Dendritic cell treated with granulocyte-macrophage colony-stimulating factor and Interleukin-4, amounts not matched to agents 40 ng/mL and 50 ng/mL, for 4 days (primary cell): ENCODE measurements around the gene PPP3CA.

Experiments
- H3K27ac Mint-ChIP-seq: one replicate; pipeline ENCODE4 v1.8.0; 2022; ENCODE audit warnings: mild to moderate bottlenecking, mixed read lengths
- H3K27me3 Mint-ChIP-seq: one replicate; pipeline ENCODE4 v1.8.0; 2022; ENCODE audit warnings: mild to moderate bottlenecking, mixed read lengths
- H3K36me3 Mint-ChIP-seq: one replicate; pipeline ENCODE4 v1.8.0; 2022; ENCODE audit warnings: low read depth, mixed read lengths
- H3K4me1 Mint-ChIP-seq: one replicate; pipeline ENCODE4 v1.8.0; 2022; ENCODE audit warnings: low read depth, mixed read lengths
- H3K4me3 Mint-ChIP-seq: one replicate; pipeline ENCODE4 v1.8.0; 2022; ENCODE audit warnings: mild to moderate bottlenecking, moderate library complexity, mixed read lengths
- H3K9me3 Mint-ChIP-seq: one replicate; pipeline ENCODE4 v1.8.0; 2022; ENCODE audit warnings: mixed read lengths
- intact Hi-C: fragments of 100-400 bp; cut with micrococcal nuclease; formaldehyde crosslinking; loops from one replicate; pipeline ENCODE4 v1.15.0; 2022

The PPP3CA gene

GRCh38 chr4:101065935-101066485 lies 281.3 kb downstream of the PPP3CA start:
- Mint-ChIP-seq H3K9me3 (no peaks in the 10 kb centered on the region), H3K4me3 (no peak overlapping the region), H3K27me3 (no peaks in the 10 kb centered on the region), H3K36me3 (peaks cover 9% of the 10 kb centered on the region), H3K4me1 (peaks cover 5% of the 10 kb centered on the region), H3K27ac (no peak overlapping the region)
- intact Hi-C loops = no loop called here

DNA sequence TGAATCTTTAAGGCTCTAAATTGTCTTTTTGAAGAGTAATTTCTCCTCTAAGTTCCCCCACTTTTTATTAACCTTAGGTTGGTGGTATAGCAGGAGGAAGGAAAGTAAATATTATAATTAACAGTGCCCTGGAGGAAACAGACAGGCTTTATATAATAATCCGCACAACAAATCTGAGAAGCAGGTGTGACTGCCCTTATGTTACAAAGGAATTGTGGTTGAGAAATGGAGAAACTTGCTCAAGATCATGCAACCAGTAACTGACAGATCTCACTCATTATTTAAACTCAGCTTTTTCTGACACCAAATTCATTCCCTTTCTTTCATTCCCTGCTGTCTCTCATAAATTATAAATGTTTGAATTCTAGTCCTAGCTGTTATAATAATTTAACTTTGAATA lies 282.0 kb downstream of the PPP3CA start:
- Mint-ChIP-seq H3K27ac (no peak overlapping the region), H3K4me1 (peaks cover 5% of the 10 kb centered on the region), H3K27me3 (no peaks in the 10 kb centered on the region), H3K9me3 (no peaks in the 10 kb centered on the region), H3K4me3 (no peak overlapping the region), H3K36me3 (peaks cover 12% of the 10 kb centered on the region)
- intact Hi-C loops = no loop called here

GRCh38 chr4:101064541-101065180 lies 282.7 kb downstream of the PPP3CA start:
- Mint-ChIP-seq H3K27me3 (no peaks in the 10 kb centered on the region), H3K4me1 (no peaks in the 10 kb centered on the region), H3K9me3 (no peaks in the 10 kb centered on the region), H3K27ac (no peak overlapping the region), H3K36me3 (peaks cover 18% of the 10 kb centered on the region), H3K4me3 (no peak overlapping the region)
- intact Hi-C loops = no loop called here

DNA sequence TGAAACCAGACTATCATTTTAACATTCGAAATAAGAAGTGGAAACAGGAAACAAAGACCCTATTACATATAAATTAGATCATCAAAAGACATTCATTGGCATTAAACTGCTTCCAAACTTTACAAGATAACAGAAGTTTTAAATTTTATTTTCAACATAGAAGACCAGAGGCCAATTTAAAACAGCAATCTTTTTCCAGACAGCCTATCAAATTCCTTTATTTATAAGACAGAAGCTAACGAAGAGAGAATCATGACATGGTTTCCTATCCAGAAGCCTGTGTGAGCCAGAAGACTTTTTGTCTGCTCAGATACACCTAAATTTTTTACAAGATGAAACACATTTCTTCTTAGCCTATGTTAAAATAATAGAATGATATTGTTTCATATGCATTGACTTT lies 291.9 kb downstream of the PPP3CA start:
- Mint-ChIP-seq H3K36me3 (peaks cover 26% of the 10 kb centered on the region), H3K4me3 (no peak overlapping the region), H3K9me3 (no peaks in the 10 kb centered on the region), H3K4me1 (no peaks in the 10 kb centered on the region), H3K27ac (no peak overlapping the region), H3K27me3 (no peaks in the 10 kb centered on the region)
- intact Hi-C loops = no loop called here

DNA sequence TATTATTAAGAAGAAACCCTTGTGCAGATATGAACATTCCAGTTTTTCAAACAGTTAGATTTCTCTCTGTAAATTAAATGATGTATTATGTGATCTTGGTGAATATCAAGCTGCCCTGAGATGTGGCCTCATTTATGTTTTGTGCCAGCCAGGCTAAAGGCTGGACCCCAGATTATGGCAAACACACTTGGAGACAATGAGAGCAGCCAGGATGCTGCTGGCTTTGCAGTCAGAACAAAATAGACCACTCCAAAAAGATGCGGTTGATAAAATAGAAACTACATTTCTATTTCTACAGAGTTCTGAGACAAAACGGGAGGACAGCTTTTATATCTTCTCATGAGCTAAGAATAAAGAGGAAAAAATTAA lies 296.5 kb downstream of the PPP3CA start:
- intact Hi-C loops = no loop called here
- peaks cover 6% of the 10 kb centered on the region for H3K36me3 Mint-ChIP-seq
- H3K4me3 Mint-ChIP-seq = no peak overlapping the region
- H3K9me3 Mint-ChIP-seq = no peaks in the 10 kb centered on the region
- H3K27ac Mint-ChIP-seq = no peak overlapping the region
- H3K4me1 Mint-ChIP-seq = no peaks in the 10 kb centered on the region
- no peaks in the 10 kb centered on the region for H3K27me3 Mint-ChIP-seq

DNA sequence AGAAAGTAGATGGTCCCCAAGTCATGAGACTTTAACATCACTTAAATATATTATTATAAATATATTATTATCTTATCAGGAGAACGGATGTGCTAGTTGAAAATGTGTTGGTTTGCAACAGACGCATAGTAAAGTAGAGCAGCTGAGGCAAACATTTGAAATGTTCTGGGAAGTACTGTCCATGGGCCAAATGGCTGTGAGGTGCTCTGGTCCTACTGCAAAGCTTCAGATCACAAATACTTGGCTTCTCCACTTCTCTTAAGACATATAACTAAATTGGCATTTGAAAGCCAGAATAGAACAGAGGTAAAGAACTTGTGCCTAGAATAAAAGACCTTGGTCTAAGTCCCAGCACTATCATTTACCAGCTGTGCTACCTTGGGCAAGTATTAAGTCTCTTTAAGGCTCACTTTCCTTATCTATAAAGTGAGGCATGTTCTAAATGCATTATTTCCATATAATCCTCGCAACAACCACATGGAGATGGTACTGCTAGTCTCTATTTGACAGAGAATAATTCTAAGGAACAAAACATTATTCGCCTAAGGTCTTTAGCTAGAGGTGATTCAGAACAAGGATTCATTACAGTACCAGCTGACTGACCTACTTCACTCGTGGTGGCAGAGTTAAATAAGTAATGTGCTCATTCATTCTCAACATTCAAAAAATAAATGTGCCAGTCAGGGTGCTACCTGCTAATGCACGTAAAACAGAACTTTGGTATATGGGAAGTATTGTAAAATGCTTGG lies 297.1 kb downstream of the PPP3CA start:
- intact Hi-C loops = no loop called here
- Mint-ChIP-seq H3K27ac (no peak overlapping the region), H3K36me3 (peaks cover 10% of the 10 kb centered on the region), H3K4me1 (no peaks in the 10 kb centered on the region), H3K9me3 (no peaks in the 10 kb centered on the region), H3K27me3 (no peaks in the 10 kb centered on the region), H3K4me3 (no peak overlapping the region)

DNA sequence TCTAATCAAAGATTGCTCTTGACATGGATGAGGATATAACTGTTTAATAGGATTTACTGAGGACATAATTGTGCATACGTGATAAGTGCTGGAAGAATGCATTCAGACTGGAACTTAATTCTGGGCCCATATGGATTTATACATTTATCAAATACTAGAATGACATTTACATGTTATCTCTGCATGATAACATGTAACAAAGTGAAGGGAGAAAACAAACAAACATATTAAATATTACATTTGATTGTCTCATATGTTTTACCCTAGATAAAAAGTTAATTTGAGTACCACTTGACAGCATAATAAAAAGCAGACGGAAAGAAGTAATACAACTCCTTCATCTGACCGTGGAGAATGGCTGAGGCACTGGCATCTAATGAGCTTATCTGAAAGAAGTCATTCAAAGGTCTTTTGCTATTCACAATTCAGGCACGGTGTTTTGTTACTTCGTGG lies 297.8 kb downstream of the PPP3CA start:
- Mint-ChIP-seq H3K36me3 (peaks cover 16% of the 10 kb centered on the region), H3K4me1 (no peaks in the 10 kb centered on the region), H3K27ac (no peak overlapping the region), H3K4me3 (no peak overlapping the region), H3K9me3 (no peaks in the 10 kb centered on the region), H3K27me3 (no peaks in the 10 kb centered on the region)
- intact Hi-C loops = no loop called here

DNA sequence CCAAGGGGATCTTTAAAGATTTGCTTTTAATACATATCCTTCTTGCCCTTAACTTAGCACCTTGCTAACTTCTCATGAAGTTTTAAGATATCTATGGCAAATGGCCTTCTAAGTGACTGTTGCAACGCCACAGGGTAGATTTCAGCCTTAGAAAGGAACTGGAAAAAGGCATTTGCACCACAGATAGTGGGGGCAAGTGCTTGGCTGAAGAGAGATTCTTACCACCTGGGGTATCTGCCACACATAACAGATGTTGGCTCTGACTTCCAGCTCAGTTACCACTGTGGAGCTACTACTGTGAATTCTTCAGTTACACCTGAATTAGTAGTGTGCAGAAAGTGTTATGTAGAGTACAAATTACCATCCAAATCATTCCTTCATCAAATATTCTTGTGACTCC lies 302.6 kb downstream of the PPP3CA start:
- peaks cover 10% of the 10 kb centered on the region for H3K36me3 Mint-ChIP-seq

GRCh38 chr4:101042847-101043246 lies 304.5 kb downstream of the PPP3CA start:
- H3K4me3 Mint-ChIP-seq = no peak overlapping the region
- H3K27ac Mint-ChIP-seq = no peak overlapping the region
- no peaks in the 10 kb centered on the region for H3K4me1 Mint-ChIP-seq
- no peaks in the 10 kb centered on the region for H3K9me3 Mint-ChIP-seq
- peaks cover 24% of the 10 kb centered on the region for H3K36me3 Mint-ChIP-seq
- intact Hi-C loops = no loop called here
- H3K27me3 Mint-ChIP-seq = no peaks in the 10 kb centered on the region

More for the DNA sequence above, 302.6 kb downstream of the PPP3CA start:
- Mint-ChIP-seq H3K9me3 (no peaks in the 10 kb centered on the region), H3K4me3 (no peak overlapping the region), H3K4me1 (no peaks in the 10 kb centered on the region), H3K27ac (no peak overlapping the region), H3K27me3 (no peaks in the 10 kb centered on the region)
- intact Hi-C loops = no loop called here

GRCh38 chr4:101040776-101041175 lies 306.6 kb downstream of the PPP3CA start:
- peaks cover 3% of the 10 kb centered on the region for H3K4me1 Mint-ChIP-seq
- H3K9me3 Mint-ChIP-seq = no peaks in the 10 kb centered on the region
- H3K36me3 Mint-ChIP-seq = peaks cover 41% of the 10 kb centered on the region
- intact Hi-C loops = no loop called here
- H3K27me3 Mint-ChIP-seq = no peaks in the 10 kb centered on the region
- H3K27ac Mint-ChIP-seq = no peak overlapping the region
- H3K4me3 Mint-ChIP-seq = no peak overlapping the region

DNA sequence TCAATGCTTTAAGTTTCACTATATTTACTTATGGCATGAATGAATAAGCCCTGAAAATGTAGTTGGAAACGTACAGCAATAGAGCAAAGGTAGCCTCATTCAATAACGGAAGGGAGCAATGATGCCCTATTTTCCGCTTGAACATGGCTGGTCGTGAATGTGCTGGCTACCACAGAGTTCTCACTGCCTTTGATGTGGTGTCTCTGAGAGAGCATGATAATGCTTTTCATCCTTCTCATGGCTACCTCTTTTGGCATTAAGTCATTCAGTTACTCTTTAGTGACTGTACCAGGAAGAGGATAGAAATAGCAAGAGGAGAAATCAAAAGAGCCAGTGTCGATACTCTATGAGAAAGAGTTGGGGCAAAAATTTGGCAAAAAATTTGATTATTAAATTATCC lies 308.0 kb downstream of the PPP3CA start:
- Mint-ChIP-seq H3K27me3 (no peaks in the 10 kb centered on the region), H3K4me3 (no peak overlapping the region), H3K9me3 (no peaks in the 10 kb centered on the region), H3K36me3 (peaks cover 32% of the 10 kb centered on the region), H3K27ac (no peak overlapping the region), H3K4me1 (peaks cover 7% of the 10 kb centered on the region)
- intact Hi-C loops = no loop called here

DNA sequence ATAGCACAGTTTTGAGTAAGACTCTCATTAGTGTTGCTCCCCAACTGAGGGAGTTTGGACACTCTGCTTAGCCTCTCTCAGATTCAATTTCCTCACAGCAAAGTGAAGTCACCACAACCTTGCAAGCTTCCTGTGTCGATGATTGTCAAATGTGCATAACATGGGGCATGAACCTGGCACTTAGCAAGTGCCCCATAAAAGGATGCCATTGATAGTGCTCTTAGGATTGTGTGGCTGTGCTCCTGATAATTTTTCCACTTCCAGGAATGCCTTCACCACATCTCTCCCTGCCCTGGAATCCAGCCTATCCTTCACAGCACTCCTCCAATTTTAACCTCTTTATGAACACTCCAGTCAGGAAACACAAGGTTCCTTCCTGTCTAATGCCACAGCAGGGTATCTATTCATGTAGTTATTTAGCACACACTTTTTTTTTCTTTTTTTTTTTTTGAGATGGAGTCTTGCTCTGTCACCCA lies 309.4 kb downstream of the PPP3CA start:
- intact Hi-C loops = no loop called here
- no peak overlapping the region for H3K27ac Mint-ChIP-seq

DNA sequence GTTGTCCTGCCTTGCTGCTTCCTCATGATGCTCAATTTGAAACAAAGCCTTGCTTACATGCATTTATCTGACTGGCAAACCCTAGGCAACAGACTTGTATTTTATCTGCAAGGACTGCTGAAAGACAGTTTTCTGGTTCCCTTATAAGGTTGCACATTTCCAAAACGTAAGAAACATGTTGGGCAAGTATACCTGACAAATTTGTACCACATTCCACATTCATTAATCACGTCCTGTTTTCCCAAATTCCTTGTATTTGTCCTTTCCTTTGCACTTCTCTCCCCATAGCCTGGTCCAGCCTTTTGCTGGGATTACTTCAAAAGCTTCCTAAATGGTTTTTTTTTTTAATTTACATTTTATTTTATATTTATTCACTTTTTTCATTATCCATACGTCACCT lies 310.1 kb downstream of the PPP3CA start:
- no peak overlapping the region for H3K4me3 Mint-ChIP-seq
- H3K27me3 Mint-ChIP-seq = no peaks in the 10 kb centered on the region
- H3K36me3 Mint-ChIP-seq = peaks cover 45% of the 10 kb centered on the region
- H3K9me3 Mint-ChIP-seq = no peaks in the 10 kb centered on the region
- intact Hi-C loops = no loop called here
- H3K27ac Mint-ChIP-seq = no peak overlapping the region
- H3K4me1 Mint-ChIP-seq = peaks cover 7% of the 10 kb centered on the region

More for the DNA sequence above, 309.4 kb downstream of the PPP3CA start:
- Mint-ChIP-seq H3K9me3 (no peaks in the 10 kb centered on the region), H3K4me3 (no peak overlapping the region), H3K4me1 (peaks cover 7% of the 10 kb centered on the region), H3K36me3 (peaks cover 41% of the 10 kb centered on the region), H3K27me3 (no peaks in the 10 kb centered on the region)

- peaks cover 61% of the 10 kb centered on the region for H3K36me3 Mint-ChIP-seq
- no peak overlapping the region for H3K4me3 Mint-ChIP-seq
- no peaks in the 10 kb centered on the region for H3K9me3 Mint-ChIP-seq
- no peaks in the 10 kb centered on the region for H3K27me3 Mint-ChIP-seq
- intact Hi-C loops = no loop called here
- H3K27ac Mint-ChIP-seq = peak overlapping the region; percentile 5
- H3K4me1 Mint-ChIP-seq = peaks cover 7% of the 10 kb centered on the region
Observed at GRCh38 chr4:101035487-101035886, 311.8 kb downstream of the PPP3CA start.
